ENCODE data around the gene TSPAN4. TPM values are rescaled to one million over a fixed set of nuclear protein-coding genes. Genes with fewer than 3 reads are reported as not detected.

TSPAN4 gene
- total RNA-seq, 1 donor from 2014 or later, result 42.3 TPM

DNA sequence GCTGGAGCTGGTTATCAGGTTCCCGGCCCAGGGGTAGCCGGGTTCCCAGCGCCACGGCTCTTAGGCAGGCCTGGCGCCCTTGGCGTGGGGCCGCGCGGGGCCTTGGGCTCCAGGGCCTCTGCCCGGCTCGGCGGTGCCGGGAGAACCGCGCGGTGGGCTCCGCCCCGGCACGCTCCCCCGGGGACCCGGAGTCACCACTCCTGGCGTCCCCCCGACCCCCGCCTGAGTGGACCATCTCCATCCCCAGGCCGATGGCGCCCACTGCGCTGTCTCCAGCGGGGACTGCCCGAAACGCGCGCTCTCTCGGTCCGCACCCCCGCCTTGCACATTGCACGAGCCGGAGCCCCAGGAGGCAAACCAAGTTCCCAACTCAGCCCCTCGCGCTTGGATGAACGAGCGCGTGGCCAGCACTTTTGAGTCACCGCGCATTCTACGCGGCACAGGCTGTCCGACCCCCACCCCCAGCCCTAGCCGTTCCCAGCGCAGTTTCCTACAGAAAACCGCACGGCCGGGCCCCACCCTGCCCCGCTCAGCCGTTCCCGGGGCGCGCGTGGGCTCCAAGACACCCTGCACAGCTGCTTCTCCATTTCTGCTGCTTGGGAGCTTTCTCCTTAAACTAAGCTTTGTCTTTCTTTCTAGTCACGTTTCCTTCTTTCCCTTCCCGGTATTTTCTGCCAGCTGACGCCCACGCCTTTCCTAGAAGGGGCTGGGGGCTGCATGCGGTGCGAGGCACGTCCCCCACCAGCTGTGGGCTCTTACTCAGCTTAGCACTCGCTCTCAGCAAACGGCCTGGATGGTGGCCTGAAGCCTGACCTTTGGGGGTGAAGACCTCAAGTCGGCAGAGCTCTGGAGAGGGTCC, 68.6 kb downstream of the TSPAN4 start:
- Histone ChIP-seq H3K27ac (ENCODE audit: low read depth, low read length) (peak overlapping the region; percentile 83), H3K4me1 (ENCODE audit: control insufficient read depth in 3 of 3, insufficient read depth in 3 of 3, low read length in 3 of 3) (peaks cover 15 to 29% (median 19%) of the 10 kb centered on the region in 3 donors)

DNA sequence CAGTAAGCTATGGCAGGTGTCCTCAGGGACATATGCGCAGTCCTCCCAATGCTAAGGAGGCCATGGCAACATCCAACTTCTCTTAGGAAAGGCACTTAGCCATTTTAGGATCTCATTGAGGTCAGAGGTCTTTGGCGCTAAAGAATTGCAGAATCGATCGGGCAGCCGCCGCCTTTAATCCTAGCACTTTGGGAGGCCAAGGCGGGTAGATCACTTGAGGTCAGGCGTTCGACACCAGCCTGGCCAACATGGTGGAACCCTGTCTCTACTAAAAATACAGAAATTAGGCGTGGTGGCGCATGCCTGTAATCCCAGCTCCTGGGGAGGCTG, 69.2 kb downstream of the TSPAN4 start:
- Histone ChIP-seq H3K27ac (ENCODE audit: low read depth, low read length) (peak overlapping the region; percentile 83), H3K4me3 (ENCODE audit: low read length in 3 of 3) (peak overlapping the region; percentile 70 to 85 (median 85)), H3K9ac (ENCODE audit: low read depth in 1 of 3, low read length in 3 of 3) (peak overlapping the region; percentile 82 to 94 (median 88)), H3K36me3 (ENCODE audit: control insufficient read depth in 3 of 3, insufficient read depth in 3 of 3, low read length in 3 of 3) (peaks cover 0 to 4% (median 3%) of the 10 kb centered on the region in 3 donors), H3K9me3 (ENCODE audit: control insufficient read depth in 3 of 3, low read length in 3 of 3) (no peaks in the 10 kb centered on the region), H3K27me3 (ENCODE audit: control insufficient read depth in 3 of 3, insufficient read depth in 3 of 3, low read length in 3 of 3) (no peaks in the 10 kb centered on the region), H3K4me1 (ENCODE audit: control insufficient read depth in 3 of 3, insufficient read depth in 3 of 3, low read length in 3 of 3) (peaks cover 15 to 29% (median 19%) of the 10 kb centered on the region in 3 donors)

More for the DNA sequence above, 68.6 kb downstream of the TSPAN4 start:
- Histone ChIP-seq H3K36me3 (ENCODE audit: control insufficient read depth in 3 of 3, insufficient read depth in 3 of 3, low read length in 3 of 3) (peaks cover 0 to 6% (median 3%) of the 10 kb centered on the region in 3 donors), H3K9ac (ENCODE audit: low read depth in 1 of 3, low read length in 3 of 3) (peak overlapping the region; percentile 82 to 94 (median 88)), H3K4me3 (ENCODE audit: low read length in 3 of 3) (peak overlapping the region; percentile 70 to 85 (median 85)), H3K9me3 (ENCODE audit: control insufficient read depth in 3 of 3, low read length in 3 of 3) (no peaks in the 10 kb centered on the region), H3K27me3 (ENCODE audit: control insufficient read depth in 3 of 3, insufficient read depth in 3 of 3, low read length in 3 of 3) (no peaks in the 10 kb centered on the region)

DNA sequence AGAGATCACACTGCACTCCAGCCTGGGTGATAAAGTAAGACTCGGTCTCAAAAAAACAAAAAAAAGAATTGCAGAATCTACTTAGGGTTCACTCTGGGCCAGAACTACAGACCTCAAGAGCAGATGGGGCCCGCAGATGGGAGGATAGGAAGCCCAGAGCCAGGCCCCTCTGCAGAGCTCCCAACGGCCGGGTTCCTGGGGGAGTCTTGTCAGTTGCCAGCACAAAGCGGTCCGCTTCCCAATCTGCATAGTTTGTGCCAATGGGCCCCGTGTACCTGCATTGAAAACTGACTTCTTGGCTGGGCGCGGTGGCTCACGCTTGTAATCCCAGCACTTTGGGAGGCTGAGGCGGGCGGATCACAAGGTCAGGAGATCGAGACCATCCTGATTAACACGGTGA, 69.6 kb downstream of the TSPAN4 start:
- Histone ChIP-seq H3K9ac (ENCODE audit: low read depth in 1 of 3, low read length in 3 of 3) (no peak overlapping the region), H3K4me3 (ENCODE audit: low read length in 3 of 3) (no peak overlapping the region), H3K27me3 (ENCODE audit: control insufficient read depth in 3 of 3, insufficient read depth in 3 of 3, low read length in 3 of 3) (no peaks in the 10 kb centered on the region), H3K27ac (ENCODE audit: low read depth, low read length) (no peak overlapping the region), H3K4me1 (ENCODE audit: control insufficient read depth in 3 of 3, insufficient read depth in 3 of 3, low read length in 3 of 3) (peaks cover 15 to 29% (median 19%) of the 10 kb centered on the region in 3 donors), H3K9me3 (ENCODE audit: control insufficient read depth in 3 of 3, low read length in 3 of 3) (no peaks in the 10 kb centered on the region), H3K36me3 (ENCODE audit: control insufficient read depth in 3 of 3, insufficient read depth in 3 of 3, low read length in 3 of 3) (peaks cover 0 to 4% (median 3%) of the 10 kb centered on the region in 3 donors)

DNA sequence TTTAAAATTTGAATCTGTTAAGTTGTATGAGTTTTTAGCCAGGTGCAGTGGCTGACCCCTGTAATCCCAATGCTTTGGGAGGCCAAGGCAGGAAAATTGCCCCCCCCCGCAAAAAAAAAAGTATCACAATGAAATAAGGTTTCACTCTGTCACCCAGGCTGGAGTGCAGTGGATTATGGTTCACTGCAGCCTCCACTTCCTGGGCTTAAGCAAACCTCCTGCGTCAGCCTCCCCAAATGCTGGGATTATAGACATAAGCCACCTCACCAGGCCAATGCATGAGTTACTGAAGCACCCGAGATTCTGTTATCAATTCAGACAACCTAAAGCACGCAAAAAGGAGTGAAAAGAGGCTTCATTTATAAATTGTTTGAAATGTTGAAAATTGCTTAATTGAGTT, 70.4 kb downstream of the TSPAN4 start:
- Histone ChIP-seq H3K27me3 (ENCODE audit: control insufficient read depth in 3 of 3, insufficient read depth in 3 of 3, low read length in 3 of 3) (no peaks in the 10 kb centered on the region), H3K9me3 (ENCODE audit: control insufficient read depth in 3 of 3, low read length in 3 of 3) (no peaks in the 10 kb centered on the region), H3K27ac (ENCODE audit: low read depth, low read length) (no peak overlapping the region), H3K36me3 (ENCODE audit: control insufficient read depth in 3 of 3, insufficient read depth in 3 of 3, low read length in 3 of 3) (peaks cover 0 to 4% (median 3%) of the 10 kb centered on the region in 3 donors), H3K4me1 (ENCODE audit: control insufficient read depth in 3 of 3, insufficient read depth in 3 of 3, low read length in 3 of 3) (peaks cover 15 to 29% (median 19%) of the 10 kb centered on the region in 3 donors), H3K4me3 (ENCODE audit: low read length in 3 of 3) (no peak overlapping the region), H3K9ac (ENCODE audit: low read depth in 1 of 3, low read length in 3 of 3) (no peak overlapping the region)

DNA sequence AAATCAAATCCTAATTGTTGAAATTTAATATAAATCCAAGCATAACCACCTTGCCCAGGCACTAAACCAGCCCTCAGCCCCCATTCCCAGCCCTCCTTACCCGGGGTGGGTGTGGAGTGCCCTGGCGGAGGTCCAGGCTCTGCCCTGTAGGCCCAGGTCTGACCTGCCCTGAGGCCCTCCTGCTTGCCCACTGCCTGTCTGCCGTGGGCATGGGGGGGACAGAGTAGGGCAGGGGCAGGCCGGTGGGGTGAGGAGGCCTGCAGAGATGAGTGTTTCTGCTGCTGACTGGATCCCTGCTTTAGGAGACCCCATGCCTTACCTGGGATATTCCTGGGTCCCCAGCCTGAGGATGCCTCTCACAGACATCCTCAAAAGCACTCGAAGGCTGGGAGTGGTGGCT, 71.6 kb downstream of the TSPAN4 start:
- Histone ChIP-seq H3K27ac (ENCODE audit: low read depth, low read length) (peak overlapping the region; percentile 56), H3K9ac (ENCODE audit: low read depth in 1 of 3, low read length in 3 of 3) (peak overlapping the region in 1 of 3 donors; percentile 33), H3K36me3 (ENCODE audit: control insufficient read depth in 3 of 3, insufficient read depth in 3 of 3, low read length in 3 of 3) (peaks cover 0 to 3% (median 0%) of the 10 kb centered on the region in 3 donors), H3K4me3 (ENCODE audit: low read length in 3 of 3) (no peak overlapping the region), H3K9me3 (ENCODE audit: control insufficient read depth in 3 of 3, low read length in 3 of 3) (no peaks in the 10 kb centered on the region), H3K4me1 (ENCODE audit: control insufficient read depth in 3 of 3, insufficient read depth in 3 of 3, low read length in 3 of 3) (peaks cover 16 to 22% (median 21%) of the 10 kb centered on the region in 3 donors), H3K27me3 (ENCODE audit: control insufficient read depth in 3 of 3, insufficient read depth in 3 of 3, low read length in 3 of 3) (no peaks in the 10 kb centered on the region)

DNA sequence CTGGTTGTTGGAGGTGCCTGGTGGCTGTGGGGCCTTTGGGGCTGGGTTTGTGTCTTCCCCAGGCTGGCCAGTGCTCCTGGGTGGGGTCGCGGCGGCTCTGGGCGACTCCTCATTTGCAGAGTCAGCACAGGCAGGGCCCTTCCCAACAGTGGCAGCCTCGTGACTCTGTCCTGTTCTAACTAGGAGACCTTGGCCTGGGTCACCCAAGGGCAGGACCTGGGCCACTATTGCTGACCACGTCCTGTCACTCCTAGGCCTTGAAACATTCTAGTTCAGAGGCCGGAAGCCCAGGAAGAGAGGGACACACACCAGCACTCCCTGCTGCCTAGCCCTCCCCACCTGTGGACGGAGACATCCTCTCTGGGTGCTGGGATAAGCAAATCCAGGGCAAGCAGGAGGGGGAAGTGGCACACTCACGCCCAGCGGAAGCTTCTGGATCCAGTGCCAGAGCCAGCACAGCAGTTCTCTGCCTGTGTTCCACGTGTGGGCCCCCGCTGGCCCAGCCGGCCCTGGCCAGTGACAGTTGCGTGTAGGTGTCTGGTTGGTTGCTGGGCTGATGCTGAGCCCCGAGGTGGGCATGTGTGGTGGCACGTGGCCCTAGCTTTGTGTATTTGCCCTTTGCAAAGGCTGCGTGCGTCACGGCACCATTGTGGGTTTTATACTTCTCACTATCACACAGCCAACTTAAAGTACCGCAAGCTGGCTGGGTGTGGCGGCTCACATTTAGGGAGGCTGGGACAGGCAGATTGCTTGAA, 72.3 kb downstream of the TSPAN4 start:
- Histone ChIP-seq H3K4me1 (ENCODE audit: control insufficient read depth in 3 of 3, insufficient read depth in 3 of 3, low read length in 3 of 3) (peaks cover 12 to 16% (median 15%) of the 10 kb centered on the region in 3 donors), H3K9me3 (ENCODE audit: control insufficient read depth in 3 of 3, low read length in 3 of 3) (no peaks in the 10 kb centered on the region), H3K36me3 (ENCODE audit: control insufficient read depth in 3 of 3, insufficient read depth in 3 of 3, low read length in 3 of 3) (peaks cover 0 to 2% (median 0%) of the 10 kb centered on the region in 3 donors), H3K4me3 (ENCODE audit: low read length in 3 of 3) (no peak overlapping the region), H3K27ac (ENCODE audit: low read depth, low read length) (peak overlapping the region; percentile 56), H3K9ac (ENCODE audit: low read depth in 1 of 3, low read length in 3 of 3) (peak overlapping the region in 1 of 3 donors; percentile 33), H3K27me3 (ENCODE audit: control insufficient read depth in 3 of 3, insufficient read depth in 3 of 3, low read length in 3 of 3) (no peaks in the 10 kb centered on the region)

Small RNA genes within 50 kb of the gene (small RNA-seq; reads per million reads assigned to genes)
- gene SNORA52, result not detected

Other genes starting within 250 kb of the TSPAN4 start
- 6.8 TPM for gene IRF7, start 226.9 kb upstream of the TSPAN4 start, total RNA-seq
- gene CDHR5, start 217.9 kb upstream of the TSPAN4 start, total RNA-seq, result 1.0 TPM
- 74.6 TPM for gene SCT, start 215.7 kb upstream of the TSPAN4 start, total RNA-seq
- gene DRD4, start 205.6 kb upstream of the TSPAN4 start, total RNA-seq, result not detected
- 17.2 TPM for gene DEAF1, start 147.6 kb upstream of the TSPAN4 start, total RNA-seq
- 5.7 TPM for gene TMEM80, start 147.0 kb upstream of the TSPAN4 start, total RNA-seq
- gene EPS8L2, start 136.6 kb upstream of the TSPAN4 start, total RNA-seq, result 1.0 TPM
- 78.3 TPM for gene TALDO1, start 95.4 kb upstream of the TSPAN4 start, total RNA-seq
- gene GATD1, start 65.4 kb upstream of the TSPAN4 start, total RNA-seq, result 14.6 TPM
- not detected for gene CEND1, start 52.8 kb upstream of the TSPAN4 start, total RNA-seq
- 2.6 TPM for gene SLC25A22, start 44.6 kb upstream of the TSPAN4 start, total RNA-seq
- gene PIDD1, start 37.6 kb upstream of the TSPAN4 start, total RNA-seq, result 2.1 TPM
- gene RPLP2, start 32.9 kb upstream of the TSPAN4 start, total RNA-seq, result 414 TPM
- 13.6 TPM for gene PNPLA2, start 23.9 kb upstream of the TSPAN4 start, total RNA-seq
- 5.7 TPM for gene CRACR2B, start 14.9 kb upstream of the TSPAN4 start, total RNA-seq
- gene CD151, start 9.9 kb upstream of the TSPAN4 start, total RNA-seq, result 94.5 TPM
- gene POLR2L, start 323 bp upstream of the TSPAN4 start, total RNA-seq, result 46.4 TPM
- gene CHID1, start 68.0 kb downstream of the TSPAN4 start, total RNA-seq, result 26.1 TPM
- 17.7 TPM for gene AP2A2, start 83.0 kb downstream of the TSPAN4 start, total RNA-seq
- not detected for gene MUC6, start 193.9 kb downstream of the TSPAN4 start, total RNA-seq
- not detected for gene MUC2, start 232.0 kb downstream of the TSPAN4 start, total RNA-seq

Measured in skeletal muscle tissue (tissue), 5 donors.